Adipocyte (in vitro differentiated cells): ENCODE data around the gene DCAF11.
A peak's percentile ranks its signal among the peaks of the same experiment; 100 is the strongest.
"Not testable (repeated sequence)": the region's sequence is repeated elsewhere in the genome, so short reads cannot be mapped to it uniquely, and the experiment has no call there.

ENCODE experiments used
- DNase-seq: peaks from one replicate; pipeline ENCODE4 v3.0.0-alpha.2; 2015; ENCODE audit warnings: low read depth
- H3K27me3 ChIP-seq: replicated peaks from 2 replicates; pipeline ENCODE4 v1.7.0; 2013; ENCODE audit warnings: mild to moderate bottlenecking, low read length, moderate library complexity; ENCODE audit not compliant: control insufficient read depth, insufficient read depth
- H3K36me3 ChIP-seq: 2 replicates; pipeline ENCODE4 v1.7.0; 2013; ENCODE audit warnings: low read length, mild to moderate bottlenecking, moderate library complexity; ENCODE audit not compliant: control insufficient read depth, insufficient read depth, severe bottlenecking
- H3K4me1 ChIP-seq: 2 replicates; pipeline ENCODE4 v1.7.0; 2013; ENCODE audit warnings: mild to moderate bottlenecking, low read length, moderate library complexity; ENCODE audit not compliant: control insufficient read depth, insufficient read depth
- H3K4me3 ChIP-seq: 2 replicates; pipeline ENCODE4 v1.7.0; 2013; ENCODE audit warnings: mild to moderate bottlenecking, low read length, moderate library complexity
- H3K9ac ChIP-seq: 2 replicates; pipeline ENCODE4 v1.7.0; 2013; ENCODE audit warnings: mild to moderate bottlenecking, low read length, moderate library complexity
- H3K9me3 ChIP-seq: 2 replicates; pipeline ENCODE4 v1.7.0; 2013; ENCODE audit warnings: mild to moderate bottlenecking, low read length, moderate library complexity; ENCODE audit not compliant: control insufficient read depth

Gene DCAF11

DNA sequence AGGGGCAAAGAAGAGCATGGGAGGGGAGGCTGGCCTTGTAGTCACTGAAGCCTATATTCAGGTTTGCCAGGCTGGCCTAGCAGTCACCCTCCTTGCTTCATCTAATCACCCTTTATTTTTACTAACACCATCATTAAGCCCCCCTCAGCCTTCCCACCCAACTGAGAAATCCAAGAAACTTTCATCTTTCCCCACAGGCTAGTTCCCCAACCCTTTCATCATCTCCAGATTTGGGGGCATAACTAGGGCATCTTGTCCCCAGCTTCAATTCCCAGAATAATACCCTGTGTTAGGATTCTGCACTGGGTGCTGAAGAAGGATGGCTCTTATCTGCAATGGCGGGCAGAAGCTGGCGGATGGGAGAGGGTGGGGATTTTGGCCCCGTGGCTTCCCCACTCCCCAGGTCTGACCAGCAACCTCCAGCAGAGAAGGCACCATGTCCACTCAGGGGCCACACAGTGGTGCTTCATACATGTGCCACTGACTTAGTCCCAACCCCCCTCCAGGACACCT, 13.5 kb upstream of the DCAF11 start:
- no peak overlapping the region for H3K4me3 ChIP-seq

DNA sequence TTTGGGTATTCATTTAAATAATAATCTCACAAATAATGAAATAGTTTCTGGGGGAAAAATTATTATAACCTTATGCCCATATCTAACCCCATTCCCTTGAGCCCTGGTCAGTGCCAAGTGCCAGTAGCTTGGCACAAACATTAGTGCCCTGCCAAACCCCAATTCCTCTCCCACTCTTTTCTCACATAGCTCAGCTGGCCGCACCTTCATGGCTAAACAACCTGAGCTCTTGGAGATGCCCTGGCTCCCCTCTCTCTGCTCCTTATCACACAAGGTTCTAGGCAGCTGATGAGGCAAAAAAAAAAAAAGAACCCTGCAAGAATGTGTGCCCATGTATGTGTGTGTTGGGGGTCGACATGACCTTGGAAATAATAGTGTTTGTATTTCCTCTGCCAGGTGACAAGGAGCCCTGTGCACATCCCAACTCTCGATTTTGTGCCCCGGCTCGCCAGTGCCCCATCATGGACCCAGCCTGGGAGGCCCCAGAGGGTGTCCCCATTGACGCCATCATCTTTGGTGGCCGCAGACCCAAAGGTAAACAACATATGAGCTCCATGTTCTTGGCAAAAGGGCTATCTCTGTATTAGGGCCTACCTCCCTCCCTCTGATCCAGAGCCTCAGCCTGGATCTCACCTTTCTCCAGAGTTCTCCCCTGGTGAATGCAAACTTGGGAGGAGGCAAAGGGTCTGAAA, 12.1 kb upstream of the DCAF11 start:
- DNase-seq: no peak
- no peak overlapping the region for H3K9ac ChIP-seq
- H3K4me3 ChIP-seq: no peak overlapping the region
- H3K4me1 ChIP-seq: no peaks in the 10 kb centered on the region
- no peaks in the 10 kb centered on the region for H3K9me3 ChIP-seq
- no peaks in the 10 kb centered on the region for H3K27me3 ChIP-seq
- peaks cover 61% of the 10 kb centered on the region for H3K36me3 ChIP-seq

More for the DNA sequence above, 13.5 kb upstream of the DCAF11 start:
- no peak for DNase-seq
- Histone ChIP-seq H3K9ac (no peak overlapping the region), H3K9me3 (no peaks in the 10 kb centered on the region), H3K27me3 (no peaks in the 10 kb centered on the region), H3K4me1 (no peaks in the 10 kb centered on the region), H3K36me3 (peaks cover 61% of the 10 kb centered on the region)

DNA sequence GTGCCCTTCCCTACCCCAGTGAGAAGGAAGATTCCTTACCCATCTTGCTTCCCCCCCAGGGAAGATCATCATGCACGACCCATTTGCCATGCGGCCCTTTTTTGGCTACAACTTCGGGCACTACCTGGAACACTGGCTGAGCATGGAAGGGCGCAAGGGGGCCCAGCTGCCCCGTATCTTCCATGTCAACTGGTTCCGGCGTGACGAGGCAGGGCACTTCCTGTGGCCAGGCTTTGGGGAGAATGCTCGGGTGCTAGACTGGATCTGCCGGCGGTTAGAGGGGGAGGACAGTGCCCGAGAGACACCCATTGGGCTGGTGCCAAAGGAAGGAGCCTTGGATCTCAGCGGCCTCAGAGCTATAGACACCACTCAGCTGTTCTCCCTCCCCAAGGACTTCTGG, 11.1 kb upstream of the DCAF11 start:
- Histone ChIP-seq H3K9ac (no peak overlapping the region), H3K9me3 (no peaks in the 10 kb centered on the region), H3K27me3 (no peaks in the 10 kb centered on the region), H3K4me1 (no peaks in the 10 kb centered on the region), H3K36me3 (peaks cover 55% of the 10 kb centered on the region), H3K4me3 (no peak overlapping the region)
- DNase-seq: no peak

DNA sequence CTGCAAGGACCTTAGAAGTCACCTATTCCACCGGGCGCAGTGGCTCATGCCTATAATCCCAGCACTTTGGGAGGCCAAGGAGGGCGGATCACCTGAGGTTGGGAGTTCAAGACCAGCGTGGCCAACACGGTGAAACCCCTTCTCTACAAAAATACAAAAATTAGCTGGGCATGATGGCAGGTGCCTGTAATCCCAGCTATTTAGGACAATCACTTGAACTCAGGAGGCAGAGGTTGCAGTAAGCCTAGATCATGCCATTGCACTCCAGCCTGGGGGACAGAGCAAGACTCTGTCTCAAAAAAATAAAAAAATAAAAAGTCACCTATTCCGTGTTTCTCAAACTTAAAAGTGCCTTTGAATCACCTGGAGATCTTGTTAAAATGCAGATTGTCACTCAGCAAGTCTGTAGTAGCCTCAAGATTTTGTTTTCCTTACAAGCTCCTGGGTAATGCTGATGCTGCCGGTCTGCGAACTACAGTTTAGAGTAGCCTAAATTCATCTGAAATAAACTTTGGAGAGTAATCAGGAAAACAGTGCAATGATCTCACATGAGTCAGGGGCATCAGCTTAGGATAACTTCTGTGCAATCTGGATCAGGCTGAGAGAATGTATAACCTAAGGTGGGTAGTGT, 8.9 kb upstream of the DCAF11 start:
- not testable (repeated sequence) for H3K4me1 ChIP-seq, H3K27me3 ChIP-seq, H3K4me3 ChIP-seq, H3K9me3 ChIP-seq, DNase-seq, H3K9ac ChIP-seq
- peaks cover 32% of the 10 kb centered on the region for H3K36me3 ChIP-seq

DNA sequence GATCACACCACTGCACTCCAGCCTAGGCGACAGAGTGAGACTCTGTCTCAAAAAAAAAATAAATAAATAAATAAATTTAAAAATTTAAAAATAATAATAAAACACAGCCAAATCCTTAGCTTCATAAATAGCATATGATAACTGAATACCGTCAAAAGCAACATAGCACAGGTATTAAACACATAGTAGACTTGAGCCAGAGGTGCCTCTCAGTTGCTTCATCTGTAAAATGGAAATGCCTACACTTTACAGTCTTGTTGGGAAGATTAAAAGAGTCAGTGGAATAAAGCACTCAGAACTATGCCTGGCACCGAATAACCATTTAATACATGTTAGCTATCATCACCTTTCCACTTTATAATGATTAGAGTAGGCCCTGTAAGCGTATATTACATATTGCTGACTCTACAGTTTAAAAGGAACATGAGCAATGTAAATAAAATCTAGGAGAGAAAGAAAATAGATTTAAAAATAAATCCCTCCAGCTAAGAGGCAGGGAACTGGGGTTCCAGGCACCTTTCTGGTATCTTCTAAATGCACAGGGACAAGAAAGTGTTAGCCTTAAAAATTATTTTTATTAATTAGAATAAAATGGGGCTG, 7.8 kb upstream of the DCAF11 start:
- Histone ChIP-seq H3K4me1 (no peaks in the 10 kb centered on the region), H3K27me3 (no peaks in the 10 kb centered on the region), H3K9ac (no peak overlapping the region), H3K9me3 (no peaks in the 10 kb centered on the region), H3K36me3 (peaks cover 23% of the 10 kb centered on the region), H3K4me3 (no peak overlapping the region)
- DNase-seq: no peak

DNA sequence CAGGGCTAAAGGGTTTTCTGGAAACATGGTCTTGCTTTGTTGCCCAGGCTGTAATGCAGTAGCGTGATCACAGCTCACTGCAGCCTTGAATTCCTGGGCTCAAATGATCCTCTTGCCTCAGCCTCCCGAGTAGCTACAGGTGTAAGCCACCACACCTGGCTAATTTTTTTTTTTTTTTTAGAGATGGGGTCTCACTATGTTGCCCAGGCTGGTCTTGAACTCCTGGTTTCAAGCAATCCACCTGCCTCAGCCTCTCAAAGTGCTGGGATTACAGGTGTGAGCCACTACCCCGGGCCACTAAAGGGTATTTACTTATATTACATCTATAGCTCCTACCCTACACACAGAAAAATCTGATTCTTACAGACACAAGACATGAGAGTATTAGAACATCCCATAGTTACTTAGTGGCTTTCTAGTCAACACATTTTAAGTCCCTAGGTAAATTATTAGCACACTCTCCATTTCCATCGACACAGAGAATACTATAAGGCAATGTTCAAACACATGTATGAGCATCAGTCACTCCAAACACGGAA, 6.2 kb upstream of the DCAF11 start:
- peaks cover 12% of the 10 kb centered on the region for H3K36me3 ChIP-seq
- no peaks in the 10 kb centered on the region for H3K9me3 ChIP-seq
- H3K4me3 ChIP-seq: no peak overlapping the region
- no peak for DNase-seq
- peaks cover 2% of the 10 kb centered on the region for H3K4me1 ChIP-seq
- no peaks in the 10 kb centered on the region for H3K27me3 ChIP-seq
- H3K9ac ChIP-seq: no peak overlapping the region

DNA sequence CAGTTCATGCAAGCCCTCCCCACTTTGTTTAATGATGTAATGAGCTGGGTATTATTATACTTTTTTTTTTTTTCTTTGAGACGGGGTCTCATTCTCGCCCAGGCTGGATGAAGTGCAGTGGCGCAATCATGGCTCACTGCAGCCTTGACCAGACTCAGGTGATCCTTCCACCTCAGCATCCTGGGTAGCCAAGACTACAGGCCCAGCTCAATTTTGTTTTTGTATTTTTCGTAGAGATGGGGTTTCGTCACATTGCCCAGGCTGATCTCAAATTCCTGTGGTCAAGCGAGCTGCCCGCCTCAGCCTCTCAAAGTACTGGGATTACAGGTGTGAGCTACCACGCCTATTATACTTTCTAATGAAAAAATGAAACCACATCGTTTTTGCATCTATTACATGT, 4.5 kb upstream of the DCAF11 start:
- DNase-seq: no peak
- Histone ChIP-seq H3K9me3 (no peaks in the 10 kb centered on the region), H3K36me3 (no peaks in the 10 kb centered on the region), H3K9ac (no peak overlapping the region), H3K4me1 (peaks cover 5% of the 10 kb centered on the region), H3K27me3 (no peaks in the 10 kb centered on the region), H3K4me3 (no peak overlapping the region)

DNA sequence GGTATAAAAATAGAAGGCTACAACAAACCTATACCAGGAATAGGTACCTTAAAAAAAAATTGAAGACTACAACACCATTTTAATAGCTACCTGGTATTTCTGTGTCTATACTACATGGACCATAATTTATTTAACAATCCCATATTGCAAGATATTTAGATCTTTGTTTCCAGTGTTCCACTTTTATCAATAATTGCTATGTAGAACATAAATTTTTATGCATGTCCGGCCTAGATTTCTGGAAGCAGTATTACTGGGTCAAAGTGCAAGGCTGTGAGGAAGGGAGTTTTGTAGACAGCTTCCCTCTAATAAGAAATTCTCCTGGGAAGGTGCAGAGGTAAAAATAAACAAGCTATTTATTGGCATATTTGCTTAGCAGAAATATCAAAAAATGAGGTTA, 4.1 kb upstream of the DCAF11 start:
- H3K27me3 ChIP-seq: no peaks in the 10 kb centered on the region
- H3K4me1 ChIP-seq: peaks cover 7% of the 10 kb centered on the region
- no peak overlapping the region for H3K4me3 ChIP-seq
- no peaks in the 10 kb centered on the region for H3K36me3 ChIP-seq
- H3K9me3 ChIP-seq: no peaks in the 10 kb centered on the region
- no peak overlapping the region for H3K9ac ChIP-seq
- DNase-seq: no peak

DNA sequence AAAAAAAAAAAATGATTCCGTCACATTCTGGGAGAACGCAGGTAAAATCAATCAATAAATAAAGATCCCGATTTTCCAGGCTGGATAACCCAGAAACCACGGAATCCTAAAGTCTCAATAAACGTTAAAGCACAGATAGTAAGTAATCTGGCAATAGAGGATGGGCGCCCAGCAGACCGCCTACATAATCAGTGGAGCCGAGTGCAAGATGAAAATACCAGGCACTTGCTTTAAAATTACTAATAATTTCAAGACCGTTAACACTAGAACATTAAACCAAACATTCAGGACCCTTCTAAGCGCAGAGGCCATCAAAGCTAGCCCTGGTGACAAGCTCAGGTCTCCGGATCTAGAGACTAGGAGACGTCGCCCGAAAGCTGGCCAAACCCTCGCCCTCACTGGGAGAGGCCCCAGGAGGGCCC, 1.2 kb upstream of the DCAF11 start:
- Histone ChIP-seq H3K4me3 (peak overlapping the region; percentile 87), H3K9ac (peak overlapping the region; percentile 95), H3K36me3 (peaks cover 14% of the 10 kb centered on the region), H3K9me3 (no peaks in the 10 kb centered on the region), H3K4me1 (peaks cover 15% of the 10 kb centered on the region), H3K27me3 (no peaks in the 10 kb centered on the region)
- DNase-seq: no peak

DNA sequence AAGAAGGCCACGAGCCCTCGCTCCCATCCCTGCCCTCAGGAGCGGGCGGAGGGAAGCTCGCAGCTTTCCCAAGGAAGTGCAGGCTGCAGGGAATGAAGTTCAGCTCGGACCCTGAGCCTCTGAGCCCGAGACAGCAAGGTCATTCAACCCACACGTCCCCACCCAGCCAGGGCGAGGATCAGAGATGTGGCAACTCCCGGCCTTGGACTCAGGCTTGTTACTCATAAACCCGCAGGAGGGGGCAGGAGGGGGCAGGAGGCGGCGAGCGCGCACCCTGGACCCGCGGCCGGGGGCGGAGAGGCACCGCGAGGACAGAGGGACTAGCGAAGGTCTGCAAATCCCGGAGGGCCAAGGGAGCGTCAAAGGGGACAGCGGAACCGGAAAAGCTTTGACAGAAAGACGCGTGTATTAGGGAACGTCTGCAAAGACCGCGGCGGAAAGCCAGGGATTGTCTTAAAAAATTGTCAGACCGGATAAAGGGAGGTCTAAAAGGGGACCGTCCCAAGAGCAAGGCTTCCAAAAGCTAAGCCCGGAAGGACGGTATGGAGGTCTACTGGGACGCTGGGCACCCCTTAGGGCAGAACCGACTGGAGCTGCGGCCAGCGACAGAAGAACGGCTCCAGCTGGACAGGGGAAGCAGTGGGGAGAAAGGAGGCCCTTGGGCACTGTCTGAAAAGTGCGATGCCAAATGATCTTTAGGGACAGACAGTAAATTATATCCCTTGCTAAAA, 611 bp upstream of the DCAF11 start:
- Histone ChIP-seq H3K9ac (peak overlapping the region; percentile 95), H3K4me3 (peak overlapping the region; percentile 87), H3K4me1 (peaks cover 15% of the 10 kb centered on the region), H3K36me3 (peaks cover 19% of the 10 kb centered on the region), H3K27me3 (no peaks in the 10 kb centered on the region), H3K9me3 (no peaks in the 10 kb centered on the region)
- DNase-seq: peak; percentile 93
